OCI-LY7 (cell line): Measurements from ENCODE around the gene KAT6B.

Experiments used
- CTCF ChIP-seq: fragments of 200-600 bp; sonication (generic); conservative IDR thresholded peaks from 2 replicates; pipeline ENCODE4 v1.5.1; 2014; ENCODE audit warnings: mild to moderate bottlenecking, antibody characterized with exemption, low read length, moderate library complexity, mixed read lengths
- EZH2phosphoT487 ChIP-seq: fragments of 200-600 bp; sonication (generic); IDR thresholded peaks from 2 replicates; pipeline ENCODE4 v1.6.1; 2018; ENCODE audit warnings: low read depth, borderline replicate concordance, mild to moderate bottlenecking, mixed run types, antibody characterized with exemption, low read length, moderate library complexity, mixed read lengths

- no peak for TF ChIP-seq CTCF
- TF ChIP-seq EZH2phosphoT487: no peak
These were observed 177.5 kb downstream of the KAT6B start for GRCh38 chr10:75003891-75004290.
